OCI-LY7 (cell line): ENCODE data around the gene MAPK12.

Experiments used
- CTCF ChIP-seq: fragments of 200-600 bp; sonication (generic); conservative IDR thresholded peaks from 2 replicates; pipeline ENCODE4 v1.5.1; 2014; ENCODE audit warnings: mild to moderate bottlenecking, antibody characterized with exemption, low read length, moderate library complexity, mixed read lengths
- EZH2phosphoT487 ChIP-seq: fragments of 200-600 bp; sonication (generic); IDR thresholded peaks from 2 replicates; pipeline ENCODE4 v1.6.1; 2018; ENCODE audit warnings: low read depth, borderline replicate concordance, mild to moderate bottlenecking, mixed run types, antibody characterized with exemption, low read length, moderate library complexity, mixed read lengths

- TF ChIP-seq CTCF (no peak), EZH2phosphoT487 (no peak)
Observed at GRCh38 chr22:50275181-50276055, 13.9 kb upstream of the MAPK12 start.
